Measurements from ENCODE around the gene TMPRSS3.
"Not testable (repeated sequence)": the region's sequence is repeated elsewhere in the genome, so short reads cannot be mapped to it uniquely, and the experiment has no call there.

The TMPRSS3 gene

GRCh38 chr21:42427809-42428419 lies 32.1 kb upstream of the TMPRSS3 start:
- DNase-seq = no peak

DNA sequence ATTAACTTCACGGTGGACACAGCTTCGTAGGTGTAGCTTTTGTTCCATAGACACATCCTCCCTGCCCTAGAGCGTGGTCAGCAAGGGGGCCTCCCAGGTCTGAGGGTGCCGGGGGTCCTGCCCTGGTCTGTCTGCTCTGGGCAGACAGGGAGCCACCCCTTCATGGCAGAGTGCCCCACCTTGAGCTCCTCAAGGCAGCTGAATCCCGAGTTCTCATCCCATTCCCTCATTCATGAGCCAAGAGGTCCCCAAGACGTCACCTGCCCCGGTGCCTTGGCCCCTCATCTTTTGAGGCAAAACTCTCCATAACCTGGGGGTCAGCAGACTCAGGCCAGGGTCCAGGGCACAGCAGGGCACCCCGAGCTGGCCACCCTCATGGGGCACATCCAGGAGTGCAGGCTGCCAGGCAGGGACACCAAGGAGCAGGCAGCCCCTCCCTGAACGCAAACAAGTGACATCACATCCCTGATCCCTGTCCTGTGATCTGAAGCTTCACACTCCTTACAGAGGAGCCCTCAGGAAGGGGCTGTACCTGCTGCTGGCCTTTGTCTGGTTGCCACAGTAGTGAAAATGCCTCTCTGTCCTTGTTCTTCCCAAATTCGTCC lies 31.1 kb upstream of the TMPRSS3 start:
- no peak for DNase-seq

DNA sequence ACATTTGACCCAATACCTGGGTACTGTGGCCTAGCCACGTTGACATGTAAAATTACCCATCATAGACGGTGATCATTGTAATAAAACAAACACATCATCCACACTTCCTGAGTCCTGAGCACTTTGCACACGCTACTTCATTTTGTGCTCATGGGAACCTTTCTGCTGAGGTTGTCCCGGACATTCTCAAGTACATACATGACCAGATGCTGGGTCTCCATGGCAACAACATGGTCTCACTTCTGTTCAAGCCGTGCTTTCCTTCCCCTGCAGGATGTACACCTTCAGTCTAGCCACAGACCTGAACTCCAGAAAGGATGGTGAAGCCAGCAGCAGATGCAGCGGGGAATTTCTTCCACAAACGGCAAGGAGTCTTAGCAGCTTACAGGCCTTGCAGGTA lies 30.6 kb upstream of the TMPRSS3 start:
- no peak for DNase-seq

- no peak for DNase-seq
These were observed 29.7 kb upstream of the TMPRSS3 start for GRCh38 chr21:42425591-42425990.

DNA sequence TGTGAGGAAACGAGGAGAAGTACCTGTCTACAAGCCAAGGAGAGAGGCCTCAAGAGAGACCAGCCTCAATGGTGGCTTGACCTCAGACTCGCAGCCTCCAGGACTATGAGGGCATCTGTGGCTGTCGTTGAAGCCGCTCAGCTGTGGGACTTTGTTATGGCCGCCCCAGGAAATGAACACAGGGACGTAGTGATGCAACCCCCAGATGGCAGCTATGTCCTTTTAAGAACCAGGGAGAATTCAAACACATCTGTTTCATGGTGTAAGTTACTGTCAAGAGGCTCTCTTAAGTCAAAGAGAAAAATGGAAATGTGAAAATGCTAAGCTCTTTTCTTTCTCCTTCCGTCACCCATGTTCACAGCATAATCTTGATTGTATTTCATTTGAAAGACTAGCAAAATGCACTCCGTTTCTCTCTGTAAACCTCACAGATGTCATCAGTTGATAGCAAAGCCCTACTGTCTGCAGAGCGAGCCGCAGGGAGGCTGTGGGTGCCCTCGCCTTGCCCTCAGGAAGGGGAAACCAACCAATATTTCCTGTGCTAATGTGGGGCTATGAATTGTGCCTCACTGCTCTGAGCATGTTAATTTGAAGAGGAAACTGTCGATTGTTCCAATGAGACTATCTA lies 29.2 kb upstream of the TMPRSS3 start:
- peak; percentile 69 for DNase-seq

- DNase-seq = no peak
These were observed 27.8 kb upstream of the TMPRSS3 start for GRCh38 chr21:42423685-42424084.

DNA sequence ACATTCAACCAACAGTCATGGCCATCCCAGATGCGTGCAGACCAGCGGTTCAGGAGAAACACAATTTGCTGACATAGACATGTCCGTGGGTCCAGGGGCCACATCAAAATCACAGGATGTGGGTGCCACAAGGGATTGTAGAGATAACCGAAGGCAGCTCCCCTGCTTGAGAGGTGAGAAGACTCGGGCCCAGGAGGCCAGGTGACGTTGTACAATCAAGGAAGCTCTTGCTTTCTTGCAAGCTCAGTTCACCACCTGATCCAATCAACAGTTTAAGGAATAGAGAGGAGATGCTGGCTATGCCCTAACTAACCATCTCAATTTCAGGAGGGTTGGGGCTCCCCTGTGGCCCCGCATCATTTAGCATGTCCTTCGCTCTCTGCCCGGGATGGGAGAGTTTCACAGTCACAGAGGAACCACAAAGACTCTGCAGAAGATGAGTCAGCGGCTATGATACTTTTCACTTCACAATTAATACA lies 27.4 kb upstream of the TMPRSS3 start:
- DNase-seq = no peak

- no peak for DNase-seq
These were observed 25.4 kb upstream of the TMPRSS3 start for GRCh38 chr21:42421018-42421793.

DNA sequence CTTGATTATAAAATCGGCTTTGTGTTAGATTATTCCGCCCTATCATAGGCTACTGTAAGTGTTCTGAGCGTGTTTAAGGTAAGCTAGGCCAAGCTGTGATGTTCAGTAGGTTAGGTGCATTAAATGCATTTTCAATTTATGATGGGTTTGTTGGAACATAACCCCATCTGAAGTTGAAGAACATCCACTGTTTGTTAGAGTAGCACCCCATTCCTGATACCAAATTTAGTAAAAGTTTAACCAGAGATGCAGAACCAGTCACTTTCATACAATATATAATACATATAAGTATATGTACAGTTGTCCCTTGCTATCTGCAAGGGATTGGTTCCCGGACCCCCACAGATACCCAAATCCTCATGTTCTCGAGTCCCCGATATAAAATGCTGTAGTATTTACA lies 24.0 kb upstream of the TMPRSS3 start:
- DNase-seq = no peak

DNA sequence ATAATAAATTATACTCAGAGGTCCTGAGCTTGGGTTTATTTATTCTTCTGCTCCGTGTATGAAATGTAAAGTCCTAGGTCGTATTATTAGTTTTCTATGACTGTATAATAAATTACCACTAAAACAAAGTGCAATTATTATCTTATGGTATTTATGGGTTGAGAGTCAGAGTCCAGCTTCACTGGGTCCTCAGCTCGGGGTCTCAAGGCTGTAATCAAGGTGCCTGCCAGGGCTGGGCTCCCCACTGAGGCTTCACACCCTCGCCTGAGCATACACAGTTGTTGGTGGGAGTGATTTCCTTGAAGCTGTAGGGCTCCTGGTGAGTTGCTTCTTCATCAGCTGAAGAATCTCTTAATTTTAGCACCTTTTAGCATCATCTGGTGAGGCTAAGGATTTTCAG lies 23.0 kb upstream of the TMPRSS3 start:
- no peak for DNase-seq

- no peak for DNase-seq
These were observed 21.7 kb upstream of the TMPRSS3 start for GRCh38 chr21:42417533-42417932.

DNA sequence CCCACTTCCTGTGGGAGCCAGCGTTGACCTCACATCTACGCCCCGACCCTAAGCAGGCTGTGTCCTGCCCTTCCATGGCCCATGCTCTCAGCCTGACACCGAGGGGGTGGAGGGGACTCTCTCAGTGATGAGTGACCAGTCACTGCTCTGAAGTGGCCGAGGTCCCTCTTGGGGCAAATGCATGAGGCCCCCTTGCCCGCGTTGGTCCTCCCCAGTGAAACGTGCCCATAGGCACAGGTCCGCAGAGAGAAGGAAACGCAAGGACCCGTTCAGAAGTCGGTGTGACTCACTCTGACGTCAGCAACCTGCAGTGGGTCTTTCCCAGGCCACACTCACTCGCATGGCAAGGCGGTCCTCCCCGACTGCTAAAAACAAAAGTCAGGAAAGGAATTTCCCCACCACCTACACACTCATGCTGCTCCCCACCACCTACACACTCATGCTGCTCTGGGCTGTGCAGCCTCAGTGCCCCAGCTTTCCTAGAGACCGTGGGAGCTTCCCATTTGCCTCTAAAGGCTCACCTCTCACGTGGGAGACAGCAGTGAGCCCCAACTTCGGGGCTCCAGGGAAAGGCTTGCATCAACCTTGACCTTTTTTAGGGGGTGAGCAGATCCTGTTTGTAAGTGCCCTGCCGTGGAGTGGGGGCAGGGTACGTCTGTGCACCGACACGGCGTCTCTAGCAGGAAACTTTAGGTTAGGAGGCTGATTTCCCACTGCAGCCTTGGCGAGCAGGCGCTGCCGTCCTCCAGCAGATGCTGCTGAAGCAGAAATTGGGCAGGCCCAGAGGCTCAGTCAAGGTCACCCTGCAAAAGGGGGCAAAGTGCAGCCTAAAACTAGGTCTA lies 19.3 kb upstream of the TMPRSS3 start:
- peak; percentile 94 for DNase-seq

GRCh38 chr21:42414553-42414927 lies 18.7 kb upstream of the TMPRSS3 start:
- no peak for DNase-seq

DNA sequence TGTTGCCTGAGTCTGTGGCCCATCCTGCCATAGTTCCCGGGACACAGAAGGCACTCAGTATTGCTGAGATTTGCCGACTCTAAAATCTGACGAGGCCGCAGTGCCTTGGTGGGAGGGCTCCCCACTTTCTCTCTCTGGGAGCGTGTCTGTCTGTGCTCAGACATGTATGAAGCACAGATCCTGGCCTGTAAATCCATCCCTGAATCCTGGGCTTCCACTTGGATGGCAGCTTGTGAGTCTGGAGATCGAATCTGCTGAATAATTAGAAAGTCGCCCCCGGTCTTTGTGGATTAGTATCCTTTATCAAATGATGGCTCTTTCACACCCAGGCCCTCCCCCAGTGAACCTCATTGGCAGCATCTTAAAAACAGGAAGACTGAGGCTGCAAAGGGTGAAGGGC lies 18.2 kb upstream of the TMPRSS3 start:
- DNase-seq = no peak

GRCh38 chr21:42413500-42413899 lies 17.6 kb upstream of the TMPRSS3 start:
- DNase-seq = no peak

DNA sequence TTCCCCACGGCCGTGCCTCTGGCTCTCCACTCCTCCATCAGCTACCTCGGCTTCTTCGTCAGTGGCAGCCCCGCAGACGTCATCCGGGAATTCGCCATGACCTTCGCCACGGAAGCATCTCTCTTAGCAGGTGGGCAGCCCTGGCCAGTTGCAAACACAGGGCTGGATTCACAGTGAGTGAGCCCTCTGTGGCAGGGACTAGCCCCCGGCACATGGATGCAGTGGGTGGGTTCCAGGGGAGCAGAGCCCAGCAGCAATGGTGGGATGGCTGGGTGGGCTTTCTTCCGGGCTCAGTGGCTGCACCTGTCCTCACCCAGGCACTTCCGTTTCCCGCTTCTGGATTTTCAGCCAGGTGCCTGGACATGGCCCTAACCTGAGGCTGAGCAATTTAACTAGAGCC lies 17.2 kb upstream of the TMPRSS3 start:
- no peak for DNase-seq

- DNase-seq = no peak
These were observed 16.7 kb upstream of the TMPRSS3 start for GRCh38 chr21:42412636-42412933.

DNA sequence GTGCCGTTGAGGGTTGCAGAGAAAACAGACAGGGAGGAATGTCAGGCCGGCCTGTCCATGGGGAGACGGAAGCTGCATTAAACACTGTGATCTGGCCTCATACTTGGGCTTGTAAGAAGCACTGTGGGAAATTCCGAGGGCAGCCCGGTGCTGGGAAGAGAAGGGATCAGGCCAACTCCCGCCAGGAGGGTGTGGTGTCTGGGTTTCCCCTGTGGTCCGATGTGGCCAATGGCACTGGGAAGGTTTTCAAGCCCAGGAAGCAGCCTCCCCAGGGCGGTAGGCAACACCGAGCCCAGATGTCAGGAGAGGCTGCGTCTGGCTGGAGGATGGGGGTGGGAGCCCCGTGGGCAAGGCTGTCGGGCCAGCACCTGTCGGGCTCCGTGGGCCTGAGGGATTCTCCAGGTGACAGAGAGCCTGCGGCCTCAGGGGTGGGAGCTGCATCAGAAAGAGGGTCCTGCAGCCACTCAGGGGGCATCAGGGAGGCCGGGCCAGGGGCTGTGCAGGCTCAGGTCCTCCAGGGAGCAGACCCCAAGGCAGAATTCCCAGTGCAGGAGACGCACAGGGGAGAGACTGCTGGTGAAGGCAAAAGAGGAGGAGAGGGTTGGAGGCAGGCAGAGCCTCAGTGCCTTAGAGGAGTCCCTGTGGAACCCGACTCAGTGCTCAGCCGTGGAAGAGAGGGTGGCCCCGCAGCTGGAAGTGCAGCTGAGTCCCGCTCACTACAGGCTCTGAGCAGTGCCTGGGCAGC lies 16.2 kb upstream of the TMPRSS3 start:
- DNase-seq = no peak

DNA sequence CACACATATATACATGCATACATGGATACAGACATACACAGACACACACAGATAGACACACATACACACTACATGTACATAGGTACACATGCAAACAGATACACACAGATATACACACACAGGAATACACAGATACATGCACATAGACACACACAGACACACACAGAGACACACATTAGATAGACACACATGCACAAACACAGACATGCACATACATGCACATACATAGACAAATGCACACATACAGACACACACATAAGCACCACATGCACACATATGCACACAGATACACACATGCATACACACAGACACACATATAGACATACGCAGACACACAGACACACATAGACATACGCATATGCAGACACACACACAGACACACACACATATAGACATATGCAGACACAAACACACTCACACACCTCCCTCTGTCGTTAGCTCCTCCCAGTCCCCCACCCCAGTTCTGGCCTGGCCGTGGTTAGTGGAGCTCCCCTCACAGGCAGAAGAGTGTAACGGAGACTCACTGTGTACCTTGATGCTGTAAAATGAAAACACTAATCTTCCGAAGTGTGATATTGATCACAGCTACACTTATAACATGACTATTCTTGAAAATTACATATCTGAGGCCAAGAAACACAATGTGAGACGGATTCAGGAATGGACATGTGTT lies 15.5 kb upstream of the TMPRSS3 start:
- DNase-seq = no peak

DNA sequence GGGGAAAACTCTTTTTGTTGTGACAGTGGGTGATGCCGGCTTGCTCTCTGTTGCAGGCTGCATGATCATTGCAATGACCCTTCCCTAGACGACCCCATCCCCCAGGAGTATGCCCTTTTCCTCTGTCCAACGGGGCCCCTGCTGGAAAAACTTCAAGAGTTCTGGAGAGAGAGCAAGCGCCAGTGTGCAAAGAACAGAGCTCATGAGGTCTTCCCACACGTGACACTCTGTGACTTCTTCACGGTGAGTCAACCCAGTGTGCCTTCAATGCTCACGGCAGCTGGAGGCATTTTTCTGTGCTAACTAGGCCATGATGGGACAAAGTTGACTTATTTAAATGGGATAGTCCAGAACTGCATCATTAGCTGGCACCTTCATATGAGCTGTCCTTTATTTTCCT lies 13.5 kb upstream of the TMPRSS3 start:
- no peak for DNase-seq

DNA sequence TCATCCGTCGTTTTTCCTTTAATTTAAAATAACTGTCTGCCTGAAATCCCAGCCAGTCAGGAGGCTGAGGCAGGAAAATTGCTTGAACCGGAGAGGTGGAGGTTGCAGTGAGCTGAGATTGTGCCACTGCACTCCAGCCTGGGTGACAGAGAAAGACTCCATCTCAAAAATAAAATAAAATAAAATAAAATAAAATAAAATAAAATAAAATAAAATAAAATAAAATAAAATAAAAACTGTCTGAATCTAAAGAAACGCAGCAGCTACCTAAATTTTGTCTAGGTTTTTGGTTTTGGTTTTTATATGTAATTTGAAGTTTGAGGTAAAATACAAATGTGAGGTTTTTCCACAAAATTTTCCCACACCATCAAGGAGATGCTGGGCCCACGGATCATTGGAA lies 12.9 kb upstream of the TMPRSS3 start:
- not testable (repeated sequence) for DNase-seq

GRCh38 chr21:42407476-42407875 lies 11.6 kb upstream of the TMPRSS3 start:
- DNase-seq = no peak

All from activated CD8-positive, alpha-beta memory T cell treated with anti-CD3 and anti-CD28 coated beads, Interleukin-2, amount 50 U/mL, for 4 hours (primary cell).